HCEC 1CT (cell line): ENCODE data around the gene ITPA.

Experiments used
- DNase-seq: peaks from one replicate; pipeline ENCODE4 v3.0.0-alpha.2; 2017

Gene ITPA

DNA sequence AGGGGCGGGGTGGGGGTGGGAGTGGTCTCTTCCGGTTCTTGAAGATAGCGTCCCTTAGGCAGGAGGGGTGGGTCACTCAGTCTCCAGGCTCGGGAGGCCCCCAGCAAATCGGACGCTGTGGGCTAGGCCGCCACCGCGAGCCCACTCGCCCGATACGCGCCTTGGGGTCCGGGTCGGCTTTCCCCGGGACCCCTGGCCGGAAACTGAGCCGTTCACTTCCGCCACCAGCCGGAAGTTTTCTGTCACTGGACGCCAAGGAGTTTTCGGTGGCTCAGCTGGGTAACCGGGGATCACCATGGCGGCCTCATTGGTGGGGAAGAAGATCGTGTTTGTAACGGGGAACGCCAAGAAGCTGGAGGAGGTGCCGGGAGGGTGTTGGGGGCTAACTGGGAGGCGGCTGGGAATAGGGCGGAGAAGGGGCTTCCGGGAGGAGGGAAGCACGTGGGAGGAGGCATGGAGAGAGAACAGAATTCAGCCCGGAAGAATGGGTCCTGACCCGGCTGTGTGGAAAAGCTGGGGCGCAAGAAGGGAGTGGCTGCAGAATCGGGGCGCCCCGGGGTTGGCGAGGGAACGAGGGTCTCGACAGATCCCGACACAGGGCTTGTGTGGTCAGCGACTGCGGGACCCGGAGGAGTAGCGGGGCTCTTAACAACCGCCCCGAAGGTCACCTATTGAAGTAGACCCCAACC is at the start of gene ITPA:
Gene ITPA, plus strand, starts transcription at position 242 of the 689 bp plus-strand sequence. Its CDS starts 54 bp downstream, at position 296.
- DNase-seq, result peak; percentile 34

DNA sequence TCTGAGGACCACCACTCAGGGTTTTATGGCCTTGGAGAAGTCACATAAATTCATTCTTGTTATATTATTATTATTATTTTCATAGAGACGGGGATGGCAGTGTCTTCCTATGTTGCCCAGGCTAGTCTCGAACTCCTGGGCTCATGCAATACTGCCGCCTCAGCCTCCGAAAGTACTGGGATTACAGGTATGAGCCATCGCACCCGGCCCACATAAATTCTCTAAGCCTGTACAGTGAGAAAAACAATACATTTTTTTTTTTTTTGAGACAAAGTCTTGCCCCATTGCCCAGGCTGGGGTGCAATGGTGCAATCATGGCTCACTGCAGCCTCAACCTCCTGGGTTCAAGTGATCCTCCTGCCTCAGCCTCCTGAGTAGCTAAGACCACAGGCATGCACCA is 48.9 kb upstream of the ITPA start:
- DNase-seq, result no peak

DNA sequence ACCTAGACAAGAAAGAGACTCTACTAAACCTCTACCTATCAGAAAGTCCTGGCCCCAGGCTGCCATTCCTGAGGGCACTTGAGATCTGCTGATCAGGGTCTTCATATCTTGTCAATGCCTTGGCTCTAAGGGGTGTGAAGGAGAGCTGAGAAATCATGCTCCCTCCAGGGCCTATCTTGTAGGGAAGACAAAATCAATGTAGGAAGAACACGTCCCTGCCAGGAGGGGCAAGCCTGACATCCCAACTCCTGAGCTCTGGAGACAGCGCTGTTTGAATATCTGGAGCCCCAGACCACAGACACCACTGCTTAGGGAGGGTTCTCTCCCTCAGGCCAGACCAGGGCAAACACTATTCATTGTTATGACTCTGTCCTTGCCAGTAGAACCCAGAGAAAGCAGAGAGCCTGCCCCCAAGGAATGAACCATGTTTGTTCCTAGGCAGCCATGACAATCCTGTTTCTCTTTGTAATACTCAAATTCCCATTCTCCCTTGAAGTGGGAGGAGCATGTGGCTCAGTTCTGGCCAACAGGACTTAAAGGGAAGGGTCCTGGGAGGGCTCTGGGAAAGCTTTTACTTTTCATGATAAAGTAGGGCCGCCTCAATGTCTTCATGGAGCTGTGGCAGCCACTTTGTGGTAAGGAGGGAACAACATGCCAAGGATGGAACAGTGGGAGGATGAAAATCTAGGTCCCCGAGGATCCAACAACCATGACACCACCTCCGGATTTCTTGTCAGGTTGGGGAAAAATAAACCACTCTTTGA is 47.8 kb upstream of the ITPA start:
- no peak for DNase-seq

DNA sequence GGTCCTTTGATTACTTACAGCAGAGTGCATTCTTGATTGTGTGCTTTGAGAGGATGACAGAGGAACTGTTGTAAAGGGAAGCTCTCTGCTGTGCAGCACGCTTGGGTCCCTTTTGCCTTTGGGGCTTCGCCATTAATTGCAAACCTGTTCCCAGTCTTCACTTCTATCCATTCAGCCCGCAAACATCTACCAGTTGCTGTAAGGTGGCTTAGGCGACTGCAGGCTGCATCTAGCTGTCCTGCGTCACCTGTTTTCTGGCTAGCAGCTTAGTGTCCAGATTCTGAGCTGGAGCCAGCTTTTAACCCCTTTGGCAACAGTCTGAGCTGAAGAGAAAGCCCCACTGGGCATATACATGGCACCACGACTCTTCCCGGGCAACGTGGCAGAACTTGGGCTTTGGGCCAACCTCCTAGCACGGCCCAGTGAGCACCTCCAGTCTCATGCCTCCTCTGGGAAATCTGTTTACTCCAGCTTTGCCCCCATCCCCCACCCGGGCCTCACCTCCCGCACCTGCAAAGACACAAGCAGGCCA is 47.2 kb upstream of the ITPA start:
- DNase-seq, result no peak

DNA sequence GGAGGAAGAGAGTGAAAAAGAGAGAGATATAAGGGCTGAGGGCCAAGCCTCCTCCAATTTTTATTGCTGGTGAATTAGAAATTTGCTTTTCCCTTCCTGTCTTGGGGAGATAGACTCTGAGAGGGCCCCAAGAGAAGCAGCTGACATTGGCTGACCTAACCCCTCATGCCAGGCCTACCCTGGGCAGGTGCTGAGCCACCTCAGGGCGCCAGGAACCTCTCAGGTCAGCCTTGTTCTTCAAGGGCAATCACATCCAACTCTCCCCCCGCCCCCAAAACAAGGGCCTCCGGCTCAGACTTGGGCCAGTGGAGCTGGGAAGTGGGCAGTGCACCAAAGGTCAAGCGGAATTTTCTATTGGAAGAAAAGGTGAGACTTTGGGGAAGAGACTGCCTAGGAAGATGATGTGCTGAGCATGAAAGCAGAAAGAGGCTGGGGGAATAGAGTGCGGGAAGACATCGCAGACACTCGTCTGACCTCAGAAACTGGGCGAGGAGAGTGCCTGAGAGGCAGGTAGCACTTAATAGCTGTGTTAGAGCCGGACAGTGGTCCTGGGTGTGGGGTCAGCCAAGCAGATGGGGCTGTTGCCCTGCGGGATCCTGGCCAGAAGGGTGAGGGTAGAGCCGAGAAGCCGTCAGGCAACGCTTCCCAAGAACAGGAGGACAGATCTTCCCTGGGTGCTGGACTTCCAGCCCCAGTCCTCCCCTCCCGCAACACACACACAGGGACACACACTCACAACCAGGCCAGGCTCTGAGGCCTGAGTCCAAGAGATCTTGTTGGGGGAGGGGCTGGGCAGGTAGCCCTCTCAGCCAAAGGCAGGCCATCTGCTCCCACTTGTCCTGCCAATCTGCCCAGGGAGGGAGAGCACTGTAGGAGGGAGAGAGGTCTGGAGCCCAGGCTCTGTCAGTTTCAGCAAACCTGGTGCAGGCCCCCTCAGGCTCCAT is 45.9 kb upstream of the ITPA start:
- no peak for DNase-seq

DNA sequence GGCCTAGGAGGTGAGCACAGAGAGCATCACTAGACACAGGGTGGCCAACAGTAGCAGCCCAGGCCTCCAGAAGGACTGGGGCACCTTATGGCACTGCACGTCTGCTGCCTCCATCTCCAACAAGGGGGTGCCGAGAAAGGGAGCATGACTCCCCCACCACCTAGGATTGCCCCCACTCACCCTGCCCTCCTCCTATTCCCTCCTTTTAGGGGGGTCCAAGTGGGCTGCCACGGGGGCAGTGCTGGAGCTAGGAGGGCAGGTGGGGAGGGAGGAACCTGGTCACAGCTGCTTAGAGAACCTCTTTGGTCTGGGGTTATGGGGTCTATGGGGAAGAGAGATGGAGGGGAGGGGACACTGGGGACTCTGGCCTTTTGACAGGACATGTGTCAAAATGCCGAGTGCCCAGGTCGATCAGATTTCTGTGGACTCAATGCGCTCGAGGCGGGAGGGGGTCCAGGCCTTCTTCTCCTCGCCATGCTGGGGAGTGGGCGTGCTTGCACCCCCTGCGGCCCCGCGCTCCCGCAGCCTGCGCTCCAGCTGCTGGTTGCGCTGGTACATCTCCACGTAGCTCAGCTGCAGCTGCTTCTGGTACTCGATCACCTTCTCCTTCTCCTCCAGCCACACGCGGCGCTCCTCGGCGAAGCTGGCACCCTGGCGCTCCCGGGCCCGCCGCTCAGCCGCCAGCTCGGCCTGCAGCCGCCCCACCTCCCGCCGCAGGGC is 45.1 kb upstream of the ITPA start:
- DNase-seq, result no peak

DNA sequence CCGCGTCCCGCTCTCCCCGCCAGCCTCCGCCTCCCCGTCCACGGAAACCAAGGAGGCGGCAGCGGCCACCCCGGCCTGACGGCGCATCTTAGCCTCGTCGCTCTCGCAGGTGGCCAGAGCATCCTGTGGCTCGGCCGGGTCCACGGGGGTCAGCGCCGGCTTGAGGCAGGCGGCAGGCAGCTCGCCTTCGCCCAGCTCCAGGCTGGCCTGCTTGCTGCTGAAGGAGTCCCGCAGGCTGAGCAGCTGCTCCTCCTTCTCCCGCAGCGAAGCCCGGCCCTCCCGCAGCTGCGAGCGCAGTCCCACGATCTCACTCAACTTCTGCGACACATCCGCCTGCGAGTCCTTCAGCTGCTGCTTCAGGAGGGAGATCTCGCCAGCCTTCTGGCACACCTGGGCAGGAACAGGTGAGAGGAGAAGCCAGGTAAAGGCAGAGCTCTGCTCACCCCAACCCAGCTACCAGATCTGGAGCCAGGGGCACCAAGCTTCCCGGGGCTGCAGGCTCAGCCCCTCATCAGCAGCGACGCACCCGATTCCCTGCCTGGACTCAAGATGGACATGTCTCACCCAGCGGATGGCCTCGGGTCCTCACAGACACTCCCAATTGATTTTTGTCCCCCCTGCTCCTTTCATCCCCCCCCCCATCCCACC is 44.4 kb upstream of the ITPA start:
- no peak for DNase-seq

DNA sequence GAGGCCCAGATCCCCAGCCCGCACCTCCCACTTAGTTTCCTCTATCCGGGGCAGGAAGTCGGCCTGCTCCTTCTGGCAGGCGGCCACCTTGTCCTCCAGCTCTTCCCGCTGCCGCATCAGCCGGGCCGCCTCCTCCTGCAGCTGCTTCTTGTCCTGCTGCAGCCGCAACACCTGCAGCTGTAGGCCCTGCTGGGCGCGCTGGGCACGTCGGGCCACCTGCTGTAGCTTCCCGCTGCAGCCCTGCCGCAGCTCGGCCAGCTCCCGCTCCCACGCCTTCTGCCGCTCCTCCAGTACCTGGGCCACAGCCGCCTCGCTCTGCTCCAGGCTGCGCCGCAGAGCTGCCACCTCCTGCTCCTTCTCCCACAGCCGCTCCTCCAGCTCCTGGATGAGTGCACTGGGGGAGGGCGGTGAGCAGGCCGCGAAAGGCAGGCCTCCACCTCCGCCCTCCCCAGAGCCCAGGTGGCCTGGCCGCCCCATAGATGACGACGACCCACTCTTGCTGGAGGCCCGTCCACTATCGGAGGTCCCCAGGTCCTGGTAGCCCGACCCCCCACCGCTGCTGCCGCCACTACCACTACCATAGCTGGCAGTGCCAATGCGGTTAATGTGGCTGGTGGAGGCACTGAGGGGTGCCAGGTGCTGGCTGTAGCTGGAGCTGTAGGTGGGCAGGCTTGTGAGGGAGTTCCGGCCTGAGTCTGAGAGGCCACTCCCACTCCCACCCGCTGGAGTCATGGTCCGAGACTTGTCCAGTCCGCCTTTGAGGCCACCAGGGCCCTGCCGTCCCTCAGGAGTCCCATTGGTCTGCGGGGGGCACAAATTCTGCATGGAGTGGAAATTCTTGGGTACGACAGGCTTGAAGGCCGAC is 43.6 kb upstream of the ITPA start:
- no peak for DNase-seq

DNA sequence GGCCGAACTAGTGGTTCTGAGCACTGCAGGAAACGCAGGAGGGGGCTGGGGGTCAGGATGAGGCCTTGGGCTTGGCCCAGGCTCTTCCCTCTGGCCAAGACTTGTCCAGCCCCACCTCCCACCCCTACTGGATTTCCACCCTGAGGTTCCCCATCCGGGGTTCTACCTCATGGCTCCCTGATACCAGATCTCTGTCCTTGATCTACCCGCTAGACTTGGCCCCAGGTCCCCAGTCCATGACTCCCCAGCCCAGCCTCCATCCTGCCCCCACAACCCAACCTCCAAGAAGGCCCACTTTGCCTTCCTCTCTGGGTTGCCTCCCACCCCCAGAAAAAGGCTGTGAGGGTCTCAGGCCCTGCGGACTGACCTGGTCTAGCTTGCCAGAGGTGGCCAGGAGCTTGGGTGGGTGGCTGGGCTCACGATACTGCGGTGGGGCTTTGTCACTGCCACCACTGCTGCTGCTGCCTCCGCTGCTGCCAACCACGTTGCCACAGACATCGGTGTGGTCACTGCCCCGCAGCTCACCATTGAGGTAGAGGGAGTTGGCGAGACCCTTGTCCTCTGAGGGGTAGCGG is 42.9 kb upstream of the ITPA start:
- no peak for DNase-seq

DNA sequence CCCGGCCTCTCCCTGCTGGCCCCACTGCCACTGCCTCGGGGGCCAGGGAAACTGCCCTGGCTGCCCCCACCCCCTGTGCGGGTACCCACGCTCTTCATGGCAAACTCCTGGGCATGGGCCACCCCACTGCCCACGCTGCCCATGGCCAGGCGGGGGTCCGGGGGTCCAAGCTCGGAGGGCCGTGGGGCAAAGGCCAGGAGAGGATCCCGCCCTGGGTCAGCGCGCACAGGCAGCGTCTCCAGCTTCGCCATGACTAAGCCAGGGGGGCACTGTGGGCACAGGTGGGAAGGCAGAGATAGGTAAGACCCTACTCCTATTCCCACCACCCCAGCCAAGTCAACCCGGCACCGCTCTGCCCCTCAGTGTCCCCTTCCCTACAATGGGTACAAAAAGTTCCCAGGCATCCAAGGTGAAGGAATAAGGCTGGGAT is 42.4 kb upstream of the ITPA start:
- DNase-seq, result no peak

DNA sequence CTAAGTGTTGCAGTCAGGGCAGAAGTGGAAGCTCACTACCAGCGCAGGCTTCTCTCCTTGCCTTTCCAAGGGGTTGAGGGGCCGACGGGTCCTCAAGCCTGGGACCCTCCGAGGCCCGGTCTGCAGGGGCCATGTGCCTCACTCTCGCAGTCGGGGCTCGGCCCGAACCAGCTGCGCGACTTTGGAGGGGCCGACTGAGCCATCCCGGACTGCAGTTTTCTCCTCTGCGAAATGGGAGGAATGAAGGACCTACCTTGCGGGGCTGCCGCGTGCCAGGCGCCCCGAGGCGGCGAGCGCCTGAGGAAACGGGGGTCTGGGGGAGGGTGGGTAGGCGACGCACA is 41.6 kb upstream of the ITPA start:
- no peak for DNase-seq

DNA sequence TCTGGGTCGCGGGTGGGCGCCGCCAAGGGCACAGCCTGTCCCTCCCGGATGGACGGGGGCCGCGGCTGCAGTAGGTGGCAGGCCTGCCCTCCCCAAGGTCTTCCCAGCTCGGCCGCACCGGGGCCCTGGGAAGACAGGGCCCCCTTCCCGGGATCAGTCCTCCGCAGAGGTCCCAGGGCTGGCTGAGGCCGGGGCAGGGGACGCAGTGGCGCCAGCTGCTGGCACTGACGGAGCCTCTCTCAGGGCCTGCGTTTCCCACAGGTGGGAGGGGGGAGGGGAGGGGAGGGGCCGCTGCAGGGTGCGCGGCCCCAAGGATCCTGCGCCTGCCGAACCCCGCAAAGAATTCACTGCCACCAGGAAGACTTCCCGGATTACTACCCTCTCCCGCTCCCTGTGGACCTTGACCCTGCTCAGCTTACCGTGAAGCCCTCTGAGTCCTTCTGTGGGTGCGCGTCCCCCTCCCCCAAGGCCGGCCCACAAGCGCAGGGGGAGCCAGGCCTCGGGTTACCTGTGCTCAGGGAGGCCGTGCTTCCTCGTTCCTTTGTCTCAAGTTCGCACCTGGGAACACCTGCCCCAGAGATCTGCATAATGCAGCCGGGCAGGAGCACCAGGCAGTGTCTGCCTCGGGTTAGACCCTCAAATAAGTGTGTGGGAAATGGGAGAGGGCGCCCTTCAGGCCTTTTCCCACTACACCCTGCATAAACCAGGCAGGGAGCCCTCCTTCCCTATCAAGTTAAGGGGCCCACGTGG is 41.0 kb upstream of the ITPA start:
- no peak for DNase-seq

DNA sequence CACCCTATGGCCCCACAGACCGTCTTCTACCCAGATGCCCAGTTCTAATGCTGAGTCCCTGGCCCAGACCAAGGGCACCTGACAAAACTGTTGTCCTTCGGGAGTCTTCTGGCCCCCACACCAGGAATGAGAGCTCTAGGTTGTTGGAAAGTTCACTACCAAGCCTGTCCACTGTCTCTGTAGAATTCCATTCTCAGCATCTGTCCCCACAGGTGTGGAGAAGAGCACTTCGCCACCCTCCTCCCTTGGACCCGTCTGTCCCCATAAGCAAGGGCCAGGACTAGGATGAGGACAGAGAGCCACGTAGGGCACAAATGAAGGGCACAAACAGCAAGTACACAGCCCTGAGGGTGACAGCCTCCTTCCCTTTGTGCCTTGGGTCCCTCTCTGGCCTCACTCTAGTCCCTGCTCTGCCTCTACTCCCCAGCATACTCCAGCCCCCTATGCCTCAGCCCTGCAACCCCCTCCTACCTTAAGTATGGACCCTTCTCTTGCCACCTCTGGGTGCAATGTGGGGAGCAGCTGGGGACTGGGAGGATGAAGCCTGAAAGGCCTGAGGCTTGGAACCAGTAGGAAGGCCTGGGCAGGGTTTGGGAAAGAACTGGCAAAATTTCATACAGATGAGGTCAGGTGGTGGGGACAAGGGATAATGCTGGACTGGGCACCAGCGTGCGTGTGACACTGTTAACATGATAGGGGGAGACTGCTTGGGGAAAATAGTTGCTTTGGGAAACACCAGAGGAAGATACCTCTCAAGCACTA is 40.3 kb upstream of the ITPA start:
- no peak for DNase-seq

DNA sequence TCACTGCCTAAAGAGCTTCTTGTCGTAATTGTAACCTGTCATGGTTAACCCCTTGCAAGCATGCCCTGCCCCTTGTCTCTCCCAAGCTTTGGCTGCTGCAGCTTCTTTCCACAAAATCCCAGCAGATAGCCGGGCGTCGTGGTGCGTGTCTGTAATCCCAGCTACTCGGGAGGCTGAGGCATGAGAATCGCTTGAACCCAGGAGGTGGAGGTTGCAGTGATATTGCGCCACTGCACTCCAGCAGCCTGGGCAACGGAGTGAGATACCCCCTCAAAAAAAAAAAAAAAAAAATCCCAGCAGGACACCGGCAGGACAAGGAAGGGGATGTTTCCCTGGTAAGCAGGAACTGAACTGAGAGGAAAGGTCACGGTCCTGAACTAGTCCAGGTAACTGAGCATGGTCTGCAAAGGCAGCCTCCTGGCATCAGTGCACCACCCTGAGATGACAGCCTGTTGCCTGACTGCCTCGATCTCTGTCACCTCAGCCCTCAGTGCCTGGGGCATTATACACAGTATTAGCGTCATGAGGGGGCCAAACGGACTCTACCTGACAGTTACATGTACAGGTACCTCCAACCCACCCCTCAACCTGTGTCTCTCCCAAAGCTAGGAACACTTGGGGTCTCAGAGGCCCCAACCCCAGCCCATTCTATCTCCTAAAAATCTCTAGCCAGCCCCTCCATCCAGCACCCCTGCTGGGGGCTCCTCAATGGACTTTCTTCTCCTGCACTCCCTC is 37.7 kb upstream of the ITPA start:
- DNase-seq, result no peak

DNA sequence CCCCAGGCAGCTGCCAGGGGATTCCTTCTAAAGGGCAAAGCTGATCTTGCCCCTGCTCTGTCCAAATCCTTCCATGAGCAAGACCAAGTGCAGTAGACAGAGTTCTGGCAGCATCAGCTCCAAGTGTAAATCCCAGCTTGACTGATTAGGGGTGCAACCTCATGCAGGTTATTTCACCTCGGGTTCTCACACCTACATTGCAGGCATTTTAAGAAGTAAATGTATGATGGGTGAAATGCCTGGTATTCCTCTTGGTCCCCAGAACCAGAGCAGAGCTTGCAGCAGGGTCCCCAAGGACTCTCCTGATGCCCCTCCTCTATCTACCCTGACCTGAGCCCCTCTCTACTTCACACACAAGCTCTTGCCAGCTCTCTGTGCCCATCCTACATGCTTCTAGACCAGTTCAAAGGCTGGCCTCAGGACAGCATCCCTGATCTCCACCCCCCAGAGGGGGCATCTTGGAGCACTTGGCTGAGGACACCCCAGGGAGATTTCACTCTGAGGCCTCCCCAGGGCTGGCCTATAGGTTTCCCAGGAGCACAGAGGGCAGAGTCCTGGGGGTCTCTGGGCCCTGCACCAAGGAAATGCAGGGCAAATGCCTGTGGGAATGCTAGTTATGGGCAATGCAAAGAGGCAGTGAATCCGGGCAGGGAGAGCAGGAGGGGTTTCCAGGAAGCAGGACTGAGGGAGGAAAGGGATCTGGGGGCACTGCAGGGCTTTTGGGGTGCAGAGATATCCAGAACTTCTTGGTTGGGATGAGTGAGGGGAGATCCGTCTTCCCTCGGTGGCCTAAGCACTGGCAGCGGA is 37.0 kb upstream of the ITPA start:
- DNase-seq, result no peak

DNA sequence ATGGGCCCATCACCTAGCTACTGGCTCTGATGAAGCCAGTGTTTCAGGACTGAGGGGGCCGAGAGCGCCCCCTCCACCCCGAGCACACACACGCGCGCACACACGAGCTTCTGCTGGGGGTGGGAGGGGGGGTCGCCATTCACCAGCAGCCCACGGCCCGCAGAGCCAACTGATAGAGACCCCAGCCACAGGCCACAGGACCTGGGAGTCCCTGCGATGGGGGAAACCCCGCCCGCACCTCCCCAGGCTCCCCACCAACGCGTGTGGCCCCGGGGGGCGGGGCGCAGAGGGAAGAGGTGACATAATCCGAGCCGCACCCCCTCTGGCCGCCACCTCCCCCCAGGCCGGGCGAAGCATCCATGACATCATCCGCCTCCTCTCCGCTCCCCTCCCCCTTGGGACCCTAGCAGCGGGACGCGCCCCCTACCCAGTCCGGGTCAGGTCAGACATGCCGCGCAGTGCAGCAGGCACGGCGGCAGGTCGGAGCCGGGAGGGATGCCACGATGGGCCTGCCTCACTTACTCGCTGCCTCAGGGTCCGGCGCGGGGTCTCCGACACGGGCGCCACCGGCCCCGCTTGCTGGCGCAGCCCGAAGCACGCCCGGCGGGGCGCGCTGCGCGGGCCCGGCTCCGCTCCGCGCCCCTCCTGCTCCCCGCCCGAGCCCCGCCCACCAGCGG is 36.2 kb upstream of the ITPA start, which contains the start of gene LZTS3:
Gene LZTS3, minus strand, starts transcription at position 617 of the 677 bp plus-strand sequence. CDS start 6,386 bp downstream, outside the sequence.
- peak; percentile 25 for DNase-seq
